GM23338 (cell line): ENCODE results near the gene SETD1B.

Source experiments
- CTCF ChIP-seq, 2 experiments: fragments of 200-600 bp in 1 of 2; sonication (generic) in 1 of 2; conservative IDR thresholded peaks; 2 replicates each; pipeline versions ENCODE4 v1.5.1 to v1.6.1; 2016 to 2017; ENCODE audit warnings: antibody characterized with exemption in 2 of 2, low read depth in 2 of 2, mild to moderate bottlenecking in 2 of 2, moderate library complexity in 1 of 2
- REST ChIP-seq: IDR thresholded peaks from one replicate; pipeline ENCODE4 v1.6.1; 2018; ENCODE audit warnings: antibody characterized with exemption; ENCODE audit not compliant: unreplicated experiment
- ZNF114 ChIP-seq: fragments of 250-450 bp; sonication (Bioruptor Pico); IDR thresholded peaks from 2 replicates; pipeline ENCODE4 v1.5.0; 2020; ENCODE audit warnings: mild to moderate bottlenecking, moderate library complexity

GRCh38 chr12:121781484-121781997 is 22.3 kb upstream of the SETD1B start:
- TF ChIP-seq CTCF (conservative IDR thresholded peaks at IDR 0.05; ENCODE audit: low read depth in 2 of 2) (no peak), ZNF114 (CRISPR knock-in tag) (no peak), REST (no peak)
